GM19238 (cell line): ENCODE results near the gene MAP7D2.
"Not testable (repeated sequence)": the region's sequence is repeated elsewhere in the genome, so short reads cannot be mapped to it uniquely, and the experiment has no call there.

Experiments
- DNase-seq: peaks from one replicate; pipeline ENCODE4 v3.0.0; 2011; ENCODE audit warnings: low spot score; ENCODE audit not compliant: insufficient read length

The MAP7D2 gene

DNA sequence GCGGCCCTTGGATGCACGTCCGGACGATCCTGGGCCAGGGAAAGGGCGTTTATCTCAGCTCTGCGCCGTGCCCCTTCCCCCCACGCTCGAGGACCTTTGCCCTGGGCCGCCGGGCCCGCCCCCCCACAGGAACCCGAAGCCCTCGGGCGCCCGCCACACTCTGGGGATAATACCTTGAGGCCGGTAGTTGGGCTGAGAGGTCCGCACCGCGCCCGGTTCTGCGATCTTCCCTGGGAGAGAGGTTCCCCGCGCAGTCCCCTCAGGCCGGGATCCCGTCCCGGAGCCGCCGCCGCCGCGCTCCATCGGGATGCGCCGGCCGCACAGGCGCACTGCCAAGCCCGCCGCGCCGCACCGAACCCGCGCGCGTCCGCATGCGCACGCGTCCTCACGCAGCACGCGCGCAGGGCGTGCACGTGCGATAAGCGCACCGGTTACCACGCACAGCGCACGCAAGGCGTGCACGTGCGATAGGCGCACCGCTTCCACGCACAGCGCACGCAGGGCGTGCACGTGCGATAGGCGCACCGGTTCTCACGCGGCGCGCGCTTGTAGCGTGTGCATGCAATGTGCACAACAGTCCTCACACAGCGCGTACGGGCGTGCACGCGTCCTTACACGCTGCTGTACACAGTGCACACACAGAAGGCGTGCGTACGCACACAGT is at the start of gene MAP7D2:
MAP7D2 (minus strand) TSS at position 331 of the 664 bp plus-strand sequence; CDS start at position 303, 28 bp downstream.
- no peak for DNase-seq

DNA sequence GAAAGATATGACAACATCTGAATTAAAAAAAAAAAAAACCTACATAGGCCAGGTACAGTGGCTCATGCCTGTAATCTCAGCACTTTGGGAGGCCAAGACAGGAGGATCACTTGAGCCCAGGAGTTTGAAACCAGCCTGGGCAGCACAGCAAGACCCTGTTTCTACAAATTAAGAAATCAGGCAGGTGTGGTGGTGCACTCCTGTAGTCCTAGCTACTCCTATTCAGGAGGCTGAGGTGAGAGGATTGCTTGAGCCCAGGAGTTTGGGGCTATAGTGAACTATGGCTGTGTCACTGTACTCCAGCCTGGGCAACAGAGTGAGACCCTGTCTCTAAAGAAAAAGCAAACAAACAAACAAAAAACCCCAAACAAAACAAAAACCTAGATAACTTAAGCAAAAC is 45.8 kb upstream of the MAP7D2 start:
- not testable (repeated sequence) for DNase-seq

- no peak for DNase-seq
Observed at GRCh38 chrX:20159797-20160385, 43.2 kb upstream of the MAP7D2 start.

GRCh38 chrX:20151689-20152088 is 35.0 kb upstream of the MAP7D2 start:
- no peak for DNase-seq

- DNase-seq, result no peak
Observed at GRCh38 chrX:20149326-20149725, 32.6 kb upstream of the MAP7D2 start.

DNA sequence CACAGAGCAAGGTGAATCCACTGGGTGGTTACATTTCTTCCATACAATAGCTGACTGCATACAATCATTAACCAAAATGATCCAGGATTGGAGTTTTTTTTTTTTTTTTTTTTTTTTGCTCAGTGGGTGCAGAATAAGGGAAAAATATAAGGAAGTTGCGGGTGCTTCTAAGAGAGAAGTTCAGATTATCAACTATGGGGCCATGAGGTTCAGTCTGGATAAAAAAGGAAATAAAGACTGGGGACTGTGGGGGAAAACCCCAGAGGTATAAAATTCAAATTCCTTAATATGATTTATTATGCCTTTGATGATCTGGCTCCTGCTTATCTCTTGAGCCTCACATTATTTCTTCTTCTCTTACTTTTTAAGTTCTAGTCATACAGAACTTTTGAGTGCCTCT is 30.9 kb upstream of the MAP7D2 start:
- DNase-seq, result no peak

GRCh38 chrX:20144491-20144890 is 27.8 kb upstream of the MAP7D2 start:
- DNase-seq, result no peak

GRCh38 chrX:20143561-20143960 is 26.9 kb upstream of the MAP7D2 start:
- no peak for DNase-seq

DNA sequence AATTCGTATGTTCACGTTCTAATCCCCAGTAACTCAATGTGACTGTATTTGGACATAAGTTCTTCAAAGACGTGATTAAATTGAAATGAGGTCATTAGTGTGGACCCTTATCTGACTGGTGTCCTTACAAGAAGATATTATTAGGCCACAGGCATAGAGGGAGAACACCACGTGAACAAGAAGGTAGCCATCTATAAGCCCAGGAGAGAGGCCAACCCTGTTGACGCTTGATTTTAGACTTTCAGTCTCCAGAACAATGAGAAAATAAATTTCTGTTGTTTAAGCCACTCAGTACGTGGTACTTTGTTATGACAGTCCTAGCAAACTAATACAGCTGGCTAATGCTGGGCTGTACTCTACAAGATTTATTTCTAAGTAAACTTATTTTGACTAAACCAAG is 26.4 kb upstream of the MAP7D2 start:
- DNase-seq, result no peak

GRCh38 chrX:20141281-20142220 is 24.8 kb upstream of the MAP7D2 start, which contains the start of gene EIF1AX:
TSS of gene EIF1AX (minus strand) at chrX:20141838. CDS start at chrX:20141640, 198 bp downstream.
- peak; percentile 73 for DNase-seq

- no peak for DNase-seq
Observed at GRCh38 chrX:20140420-20140819, 23.7 kb upstream of the MAP7D2 start.

- no peak for DNase-seq
Observed at GRCh38 chrX:20139966-20140365, 23.3 kb upstream of the MAP7D2 start.

- DNase-seq, result no peak
Observed at GRCh38 chrX:20135944-20136343, 19.2 kb upstream of the MAP7D2 start.

GRCh38 chrX:20132666-20133065 is 16.0 kb upstream of the MAP7D2 start:
- no peak for DNase-seq

DNA sequence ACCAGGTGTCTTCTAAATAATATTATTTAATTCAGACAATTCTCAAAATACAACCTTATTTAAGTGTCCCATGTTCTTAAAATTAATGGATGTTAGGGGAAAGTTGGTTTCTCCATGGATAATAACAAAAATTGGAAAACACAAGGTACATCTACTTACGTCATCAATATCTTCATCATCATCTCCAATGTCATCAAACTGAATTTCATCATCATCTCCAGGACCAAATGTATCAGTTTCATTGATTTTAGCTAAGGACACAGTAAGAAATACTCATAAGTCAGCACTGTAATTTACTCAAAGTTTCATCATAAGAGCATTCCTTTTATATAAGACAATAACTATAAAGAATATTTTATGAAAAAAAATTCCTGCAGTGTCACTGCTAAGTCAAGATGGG is 13.7 kb upstream of the MAP7D2 start:
- DNase-seq, result no peak

DNA sequence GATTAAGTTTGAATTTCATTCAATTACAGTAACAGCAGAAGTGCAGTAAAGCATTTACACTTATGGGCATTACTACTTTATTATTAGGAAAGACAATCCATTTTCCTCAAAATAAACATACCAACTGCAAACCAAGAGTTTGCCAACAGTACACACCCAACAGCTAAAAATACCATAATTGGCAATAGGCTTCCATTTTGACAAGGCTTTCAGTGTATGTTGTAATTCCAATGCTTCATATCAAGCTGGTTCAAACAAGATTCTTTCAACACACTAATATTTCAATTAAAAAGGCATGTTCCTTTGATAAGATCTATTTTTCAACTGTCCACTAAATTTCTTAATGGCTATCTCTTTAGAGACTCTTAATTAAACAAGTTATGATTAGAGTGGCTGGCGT is 12.8 kb upstream of the MAP7D2 start:
- no peak for DNase-seq

DNA sequence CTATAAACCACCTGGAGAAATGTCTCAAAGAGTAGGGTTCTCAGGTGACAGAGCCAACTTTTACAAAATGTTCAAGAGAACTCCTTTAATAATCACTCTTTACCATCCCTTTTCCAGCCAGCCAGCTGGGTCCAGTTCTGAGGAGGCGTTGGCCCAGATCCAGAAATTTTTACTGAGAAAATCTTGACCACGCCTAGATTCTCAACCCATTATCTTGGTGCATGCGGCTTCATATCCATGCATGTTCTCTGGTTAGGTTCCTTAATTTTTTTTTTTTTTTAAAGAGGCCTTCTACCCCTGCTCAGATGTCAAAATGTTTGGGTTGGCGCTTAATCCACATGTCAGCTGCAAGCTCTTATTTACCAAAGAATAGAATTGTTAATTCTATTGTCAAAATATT is 12.0 kb upstream of the MAP7D2 start:
- no peak for DNase-seq

- DNase-seq, result not testable (repeated sequence)
Observed at GRCh38 chrX:20127440-20127839, 10.7 kb upstream of the MAP7D2 start.

DNA sequence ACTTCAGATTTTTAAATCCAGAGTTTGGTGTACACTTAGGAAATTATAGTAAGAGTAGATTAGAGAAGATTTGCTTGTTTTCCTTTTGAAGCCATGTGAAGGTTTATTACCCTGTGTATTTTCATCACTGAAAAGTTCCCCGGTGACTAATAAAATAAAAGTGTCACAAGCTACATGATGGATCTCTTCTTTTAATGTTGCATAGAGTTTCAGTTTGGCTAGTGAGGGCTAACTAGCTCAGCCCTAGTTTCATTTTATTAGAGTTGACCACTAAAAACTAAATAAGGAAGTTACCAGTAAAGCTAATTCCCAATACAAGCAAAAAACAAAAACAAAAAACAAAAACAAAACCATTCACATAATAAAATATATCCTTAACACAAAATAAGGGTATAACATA is 10.1 kb upstream of the MAP7D2 start:
- DNase-seq, result not testable (repeated sequence)

GRCh38 chrX:20124964-20125363 is 8.3 kb upstream of the MAP7D2 start:
- DNase-seq, result no peak

- DNase-seq, result no peak
Observed at GRCh38 chrX:20118065-20118824, 1.5 kb upstream of the MAP7D2 start.
